Ishikawa (cell line): ENCODE results near the gene HMMR.

Experiments used
- CEBPB ChIP-seq: IDR thresholded peaks from 2 replicates; pipeline ENCODE4 v1.6.1; 2012
- CREB1 ChIP-seq: IDR thresholded peaks from 2 replicates; pipeline ENCODE4 v1.6.1; 2012; ENCODE audit warnings: low read depth
- EGR1 ChIP-seq: IDR thresholded peaks from 2 replicates; pipeline ENCODE4 v1.6.1; 2012
- EP300 ChIP-seq: IDR thresholded peaks from 2 replicates; pipeline ENCODE4 v1.6.1; 2012; ENCODE audit warnings: borderline replicate concordance
- FOXM1 ChIP-seq: IDR thresholded peaks from 2 replicates; pipeline ENCODE4 v1.6.1; 2012; ENCODE audit warnings: low read depth, borderline replicate concordance
- NFIC ChIP-seq: IDR thresholded peaks from 2 replicates; pipeline ENCODE4 v1.6.1; 2012
- RAD21 ChIP-seq: IDR thresholded peaks from 2 replicates; pipeline ENCODE4 v1.6.1; 2012; ENCODE audit warnings: low read depth
- TAF1 ChIP-seq: IDR thresholded peaks from 2 replicates; pipeline ENCODE4 v1.6.1; 2012; ENCODE audit warnings: low read depth, mild to moderate bottlenecking
- TCF12 ChIP-seq: IDR thresholded peaks from 2 replicates; pipeline ENCODE4 v1.6.1; 2012; ENCODE audit warnings: low read depth
- TEAD4 ChIP-seq: IDR thresholded peaks from 2 replicates; pipeline ENCODE4 v1.6.1; 2012
- YY1 ChIP-seq: IDR thresholded peaks from 2 replicates; pipeline ENCODE4 v1.6.1; 2012; ENCODE audit warnings: low read depth
- ZBTB7A ChIP-seq: IDR thresholded peaks from 2 replicates; pipeline ENCODE4 v1.6.1; 2012; ENCODE audit warnings: low read depth
- TF ChIP-seq, protein P1 (sequence below): IDR thresholded peaks from 2 replicates; pipeline ENCODE4 v1.6.1; 2012
- TF ChIP-seq, protein P2 (sequence below): IDR thresholded peaks from 2 replicates; pipeline ENCODE4 v1.6.1; 2012; ENCODE audit warnings: low read depth, mild to moderate bottlenecking
- TF ChIP-seq, protein P3 (sequence below): IDR thresholded peaks from 2 replicates; pipeline ENCODE4 v1.6.1; 2012

The HMMR gene

DNA sequence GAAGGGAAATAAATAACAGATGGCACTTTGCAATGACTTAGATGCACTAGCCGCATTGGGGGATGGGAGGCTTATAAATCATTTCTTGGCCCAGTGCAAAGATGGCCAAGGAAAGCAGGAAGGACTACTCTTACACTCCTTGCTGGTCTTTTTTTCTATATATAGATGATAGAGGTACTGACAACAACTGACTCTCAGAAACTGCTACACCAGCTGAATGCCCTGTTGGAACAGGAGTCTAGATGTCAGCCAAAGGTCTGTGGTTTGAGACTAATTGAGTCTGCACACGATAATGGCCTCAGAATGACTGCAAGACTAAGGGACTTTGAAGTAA is 21.4 kb upstream of the HMMR start:
- no peak for TF ChIP-seq NFIC
- TF ChIP-seq, protein P1, sequence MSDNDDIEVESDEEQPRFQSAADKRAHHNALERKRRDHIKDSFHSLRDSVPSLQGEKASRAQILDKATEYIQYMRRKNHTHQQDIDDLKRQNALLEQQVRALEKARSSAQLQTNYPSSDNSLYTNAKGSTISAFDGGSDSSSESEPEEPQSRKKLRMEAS = no peak
- no peak for TF ChIP-seq EP300
- TF ChIP-seq RAD21 = no peak
- no peak for TF ChIP-seq EGR1
- TF ChIP-seq CREB1 = no peak
- no peak for TF ChIP-seq TEAD4
- no peak for TF ChIP-seq TAF1
- TF ChIP-seq, protein P2, sequence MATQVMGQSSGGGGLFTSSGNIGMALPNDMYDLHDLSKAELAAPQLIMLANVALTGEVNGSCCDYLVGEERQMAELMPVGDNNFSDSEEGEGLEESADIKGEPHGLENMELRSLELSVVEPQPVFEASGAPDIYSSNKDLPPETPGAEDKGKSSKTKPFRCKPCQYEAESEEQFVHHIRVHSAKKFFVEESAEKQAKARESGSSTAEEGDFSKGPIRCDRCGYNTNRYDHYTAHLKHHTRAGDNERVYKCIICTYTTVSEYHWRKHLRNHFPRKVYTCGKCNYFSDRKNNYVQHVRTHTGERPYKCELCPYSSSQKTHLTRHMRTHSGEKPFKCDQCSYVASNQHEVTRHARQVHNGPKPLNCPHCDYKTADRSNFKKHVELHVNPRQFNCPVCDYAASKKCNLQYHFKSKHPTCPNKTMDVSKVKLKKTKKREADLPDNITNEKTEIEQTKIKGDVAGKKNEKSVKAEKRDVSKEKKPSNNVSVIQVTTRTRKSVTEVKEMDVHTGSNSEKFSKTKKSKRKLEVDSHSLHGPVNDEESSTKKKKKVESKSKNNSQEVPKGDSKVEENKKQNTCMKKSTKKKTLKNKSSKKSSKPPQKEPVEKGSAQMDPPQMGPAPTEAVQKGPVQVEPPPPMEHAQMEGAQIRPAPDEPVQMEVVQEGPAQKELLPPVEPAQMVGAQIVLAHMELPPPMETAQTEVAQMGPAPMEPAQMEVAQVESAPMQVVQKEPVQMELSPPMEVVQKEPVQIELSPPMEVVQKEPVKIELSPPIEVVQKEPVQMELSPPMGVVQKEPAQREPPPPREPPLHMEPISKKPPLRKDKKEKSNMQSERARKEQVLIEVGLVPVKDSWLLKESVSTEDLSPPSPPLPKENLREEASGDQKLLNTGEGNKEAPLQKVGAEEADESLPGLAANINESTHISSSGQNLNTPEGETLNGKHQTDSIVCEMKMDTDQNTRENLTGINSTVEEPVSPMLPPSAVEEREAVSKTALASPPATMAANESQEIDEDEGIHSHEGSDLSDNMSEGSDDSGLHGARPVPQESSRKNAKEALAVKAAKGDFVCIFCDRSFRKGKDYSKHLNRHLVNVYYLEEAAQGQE = no peak
- no peak for TF ChIP-seq FOXM1
- TF ChIP-seq TCF12 = no peak
- no peak for TF ChIP-seq CEBPB

DNA sequence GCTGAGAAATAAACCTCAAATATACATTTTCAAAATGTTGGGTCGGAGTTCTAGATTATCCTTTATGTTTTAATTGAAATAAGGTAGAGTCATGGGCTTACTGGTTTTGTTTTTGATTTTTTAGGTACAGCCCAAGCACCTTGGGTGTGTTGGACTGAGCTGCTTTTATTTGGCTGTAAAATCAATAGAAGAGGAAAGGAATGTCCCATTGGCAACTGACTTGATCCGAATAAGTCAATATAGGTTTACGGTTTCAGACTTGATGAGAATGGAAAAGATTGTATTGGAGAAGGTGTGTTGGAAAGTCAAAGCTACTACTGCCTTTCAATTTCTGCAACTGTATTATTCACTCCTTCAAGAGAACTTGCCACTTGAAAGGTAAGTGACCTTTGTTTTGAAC is 19.5 kb upstream of the HMMR start:
- TF ChIP-seq CREB1 (no peak), TEAD4 (no peak), TCF12 (no peak), EGR1 (no peak)

GRCh38 chr5:163444526-163444925 is 15.9 kb upstream of the HMMR start:
- TF ChIP-seq CREB1 (no peak), EP300 (no peak), NFIC (no peak), FOXM1 (no peak), CEBPB (no peak), ZBTB7A (no peak), TAF1 (no peak), EGR1 (no peak), TCF12 (no peak), TEAD4 (no peak), YY1 (no peak), RAD21 (no peak)
- TF ChIP-seq, protein P2 = no peak
- TF ChIP-seq, protein P1 = no peak
- TF ChIP-seq, protein P3, sequence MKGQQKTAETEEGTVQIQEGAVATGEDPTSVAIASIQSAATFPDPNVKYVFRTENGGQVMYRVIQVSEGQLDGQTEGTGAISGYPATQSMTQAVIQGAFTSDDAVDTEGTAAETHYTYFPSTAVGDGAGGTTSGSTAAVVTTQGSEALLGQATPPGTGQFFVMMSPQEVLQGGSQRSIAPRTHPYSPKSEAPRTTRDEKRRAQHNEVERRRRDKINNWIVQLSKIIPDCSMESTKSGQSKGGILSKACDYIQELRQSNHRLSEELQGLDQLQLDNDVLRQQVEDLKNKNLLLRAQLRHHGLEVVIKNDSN = no peak

GRCh38 chr5:163445345-163445744 is 15.1 kb upstream of the HMMR start:
- TF ChIP-seq RAD21 = no peak
- no peak for TF ChIP-seq TAF1
- no peak for TF ChIP-seq TEAD4
- no peak for TF ChIP-seq ZBTB7A
- TF ChIP-seq FOXM1 = no peak
- TF ChIP-seq NFIC = no peak
- TF ChIP-seq, protein P3 = no peak
- TF ChIP-seq EP300 = no peak
- TF ChIP-seq CEBPB = no peak
- TF ChIP-seq EGR1 = no peak
- TF ChIP-seq, protein P1 = no peak
- no peak for TF ChIP-seq TCF12
- TF ChIP-seq YY1 = no peak
- TF ChIP-seq, protein P2 = no peak
- no peak for TF ChIP-seq CREB1
